RWPE2 (cell line): Measurements from ENCODE around the gene SESN3.

Experiments
- ATAC-seq: fragments of 200-7000 bp; cut with Tn5 transposase; 3 replicates; pipeline ENCODE4 v1.9.1; 2021; ENCODE audit warnings: low read depth
- DNase-seq: peaks from one replicate; pipeline ENCODE4 v3.0.0-alpha.2; 2020; ENCODE audit warnings: low spot score
- H3K27ac ChIP-seq: fragments of 450-650 bp; 2 replicates; pipeline ENCODE4 v1.5.1; 2017; ENCODE audit warnings: mild to moderate bottlenecking; ENCODE audit not compliant: poor library complexity, severe bottlenecking
- H3K27me3 ChIP-seq: fragments of 250-450 bp; sonication (Bioruptor Pico); 2 replicates; pipeline ENCODE4 v1.5.1; 2021; ENCODE audit warnings: mild to moderate bottlenecking, moderate library complexity; ENCODE audit not compliant: insufficient read depth, poor library complexity, severe bottlenecking
- H3K36me3 ChIP-seq: fragments of 250-450 bp; sonication (Bioruptor Pico); 2 replicates; pipeline ENCODE4 v1.5.1; 2020; ENCODE audit warnings: low read depth, mild to moderate bottlenecking, moderate library complexity
- H3K4me1 ChIP-seq: fragments of 250-450 bp; sonication (Bioruptor Pico); 2 replicates; pipeline ENCODE4 v1.5.1; 2021; ENCODE audit warnings: mild to moderate bottlenecking, moderate library complexity; ENCODE audit not compliant: insufficient read depth, poor library complexity, severe bottlenecking
- H3K4me3 ChIP-seq: fragments of 250-450 bp; sonication (Bioruptor Pico); 2 replicates; pipeline ENCODE4 v1.5.1; 2021; ENCODE audit warnings: mild to moderate bottlenecking, moderate library complexity; ENCODE audit not compliant: severe bottlenecking
- H3K9me3 ChIP-seq: fragments of 250-450 bp; sonication (Bioruptor Pico); 2 replicates; pipeline ENCODE4 v1.5.1; 2021; ENCODE audit warnings: mild to moderate bottlenecking, moderate library complexity; ENCODE audit not compliant: severe bottlenecking
- TF ChIP-seq, protein P1 (sequence below): fragments of 450-650 bp; IDR thresholded peaks from one replicate; pipeline ENCODE4 v1.5.1; 2017; ENCODE audit warnings: mild to moderate bottlenecking, moderate library complexity; ENCODE audit not compliant: poor library complexity, severe bottlenecking

SESN3 gene

GRCh38 chr11:95154514-95154913, 76.5 kb downstream of the SESN3 start:
- no peak overlapping the region for H3K4me3 ChIP-seq
- H3K27ac ChIP-seq: no peak overlapping the region
- TF ChIP-seq, protein P1, sequence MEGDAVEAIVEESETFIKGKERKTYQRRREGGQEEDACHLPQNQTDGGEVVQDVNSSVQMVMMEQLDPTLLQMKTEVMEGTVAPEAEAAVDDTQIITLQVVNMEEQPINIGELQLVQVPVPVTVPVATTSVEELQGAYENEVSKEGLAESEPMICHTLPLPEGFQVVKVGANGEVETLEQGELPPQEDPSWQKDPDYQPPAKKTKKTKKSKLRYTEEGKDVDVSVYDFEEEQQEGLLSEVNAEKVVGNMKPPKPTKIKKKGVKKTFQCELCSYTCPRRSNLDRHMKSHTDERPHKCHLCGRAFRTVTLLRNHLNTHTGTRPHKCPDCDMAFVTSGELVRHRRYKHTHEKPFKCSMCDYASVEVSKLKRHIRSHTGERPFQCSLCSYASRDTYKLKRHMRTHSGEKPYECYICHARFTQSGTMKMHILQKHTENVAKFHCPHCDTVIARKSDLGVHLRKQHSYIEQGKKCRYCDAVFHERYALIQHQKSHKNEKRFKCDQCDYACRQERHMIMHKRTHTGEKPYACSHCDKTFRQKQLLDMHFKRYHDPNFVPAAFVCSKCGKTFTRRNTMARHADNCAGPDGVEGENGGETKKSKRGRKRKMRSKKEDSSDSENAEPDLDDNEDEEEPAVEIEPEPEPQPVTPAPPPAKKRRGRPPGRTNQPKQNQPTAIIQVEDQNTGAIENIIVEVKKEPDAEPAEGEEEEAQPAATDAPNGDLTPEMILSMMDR: peak; percentile 83
- no peaks in the 10 kb centered on the region for H3K36me3 ChIP-seq
- H3K27me3 ChIP-seq: no peaks in the 10 kb centered on the region
- ATAC-seq: peak; percentile 33; the same call in 1 of the 3 replicates
- no peaks in the 10 kb centered on the region for H3K9me3 ChIP-seq
- DNase-seq: no peak
- peaks cover 7% of the 10 kb centered on the region for H3K4me1 ChIP-seq

DNA sequence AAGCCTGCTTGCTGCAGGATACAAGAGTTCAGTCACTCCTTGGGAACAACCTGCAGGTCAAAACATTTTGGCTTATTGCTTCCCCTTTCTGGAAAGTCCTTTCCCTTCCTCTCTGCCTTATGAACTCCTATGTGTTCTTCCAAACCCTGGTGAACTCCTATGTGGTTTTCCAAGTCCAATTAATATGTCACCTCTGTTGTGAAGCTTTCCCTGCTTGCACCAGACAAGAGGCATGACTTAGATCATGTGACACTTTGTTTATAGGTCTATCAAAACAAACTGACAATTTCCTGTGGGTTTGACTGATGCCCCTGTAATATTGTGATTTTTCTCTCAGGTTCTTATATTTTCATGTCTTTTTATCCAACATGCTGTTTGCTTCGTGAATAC, 77.2 kb downstream of the SESN3 start:
- Histone ChIP-seq H3K27me3 (no peaks in the 10 kb centered on the region), H3K4me1 (peaks cover 9% of the 10 kb centered on the region), H3K27ac (no peak overlapping the region), H3K36me3 (no peaks in the 10 kb centered on the region), H3K9me3 (no peaks in the 10 kb centered on the region), H3K4me3 (no peak overlapping the region)
- TF ChIP-seq, protein P1: no peak
- ATAC-seq (no peak), DNase-seq (no peak)

- Histone ChIP-seq H3K4me1 (peaks cover 14% of the 10 kb centered on the region), H3K27ac (no peak overlapping the region), H3K9me3 (no peaks in the 10 kb centered on the region), H3K27me3 (no peaks in the 10 kb centered on the region), H3K36me3 (no peaks in the 10 kb centered on the region), H3K4me3 (no peak overlapping the region)
- TF ChIP-seq, protein P1: no peak
- DNase-seq: no peak
- no peak for ATAC-seq
These were observed 77.8 kb downstream of the SESN3 start for GRCh38 chr11:95152876-95153856.

GRCh38 chr11:95150956-95151684, 79.9 kb downstream of the SESN3 start:
- Histone ChIP-seq H3K27ac (peak overlapping the region; percentile 84), H3K4me3 (peak overlapping the region; percentile 25), H3K27me3 (no peaks in the 10 kb centered on the region), H3K36me3 (no peaks in the 10 kb centered on the region), H3K4me1 (peaks cover 27% of the 10 kb centered on the region), H3K9me3 (no peaks in the 10 kb centered on the region)
- ATAC-seq (peak; percentile 75), DNase-seq (peak; percentile 86)
- TF ChIP-seq, protein P1: peak; percentile 91
